Measurements from ENCODE around the gene GREB1L.
"Not testable (repeated sequence)": the region's sequence is repeated elsewhere in the genome, so short reads cannot be mapped to it uniquely, and the experiment has no call there.

GREB1L gene

DNA sequence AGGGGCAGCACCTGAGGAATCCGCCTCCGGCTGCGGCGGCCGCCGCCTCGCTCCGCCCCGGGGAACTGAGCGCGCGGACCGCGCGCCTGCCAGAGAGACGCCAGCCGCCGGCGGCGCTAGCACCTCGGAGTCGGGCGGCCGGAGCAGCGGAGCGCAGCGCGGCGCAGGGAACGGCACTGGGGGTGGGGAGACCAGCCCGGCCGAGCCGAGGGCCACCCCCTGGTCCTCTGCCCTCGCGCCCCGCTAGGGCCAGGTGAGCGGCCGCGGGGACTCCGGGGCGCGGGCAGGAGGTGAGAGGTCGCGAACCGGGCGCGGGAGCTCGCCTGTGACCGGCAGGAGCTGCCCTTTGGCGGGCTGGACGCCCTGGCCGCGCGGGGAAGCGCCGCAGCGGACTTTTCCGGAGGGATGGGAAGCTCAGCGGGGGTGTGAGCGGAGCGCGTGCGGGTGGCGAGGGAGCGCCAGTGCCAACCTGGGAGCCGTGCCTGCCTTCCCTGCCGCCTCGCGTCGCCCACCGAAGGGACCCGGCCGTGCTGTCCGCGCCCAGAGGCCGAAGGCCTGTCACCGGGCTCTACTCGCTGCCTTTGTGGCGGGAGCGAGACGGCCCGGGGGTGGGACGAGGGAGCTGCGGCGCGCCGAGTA, at the start of gene GREB1L:
TSS of gene GREB1L (plus strand) at position 92 of the 639 bp plus-strand sequence. CDS start 141,287 bp downstream, outside the sequence.
- no peak for DNase-seq

- no peak for DNase-seq
Observed at GRCh38 chr18:21192308-21192624, 49.8 kb upstream of the GREB1L start.

GRCh38 chr18:21194871-21195771, 46.9 kb upstream of the GREB1L start:
- peak; percentile 35 to 61 for DNase-seq

GRCh38 chr18:21196426-21196825, 45.6 kb upstream of the GREB1L start:
- DNase-seq, result no peak

GRCh38 chr18:21203126-21203525, 38.9 kb upstream of the GREB1L start:
- DNase-seq, result no peak

DNA sequence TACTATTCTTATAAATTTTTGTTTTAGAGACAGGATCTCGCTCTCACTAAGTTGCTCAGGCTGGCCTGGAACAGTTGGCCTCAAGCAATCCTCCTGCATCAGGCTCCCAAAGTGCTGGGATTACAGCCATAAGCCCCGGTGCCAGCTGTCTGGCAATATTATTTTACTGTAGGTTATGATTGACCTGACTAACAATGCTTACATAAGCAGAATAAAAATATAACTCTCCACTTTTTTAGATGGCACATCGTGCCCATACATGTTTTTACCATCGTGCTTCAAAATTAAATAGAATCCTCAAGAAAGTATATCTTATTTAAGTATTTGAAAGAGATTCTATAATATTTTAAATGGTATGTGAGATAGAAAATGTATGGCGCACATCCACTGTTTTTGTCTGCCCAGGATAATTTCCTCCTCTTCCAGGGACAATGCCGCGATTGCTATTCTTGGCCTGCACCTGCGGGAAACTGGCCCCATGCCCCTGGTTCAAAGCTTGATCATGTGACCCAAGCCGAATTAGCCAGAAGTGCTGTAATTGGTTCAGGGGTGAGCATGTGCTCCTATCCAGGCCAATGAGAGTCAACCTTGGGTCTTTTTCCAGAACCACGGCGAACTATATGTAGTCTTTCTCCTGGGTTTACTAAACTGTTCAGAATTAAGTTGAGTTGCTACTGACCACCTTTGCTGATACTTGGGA, 38.3 kb upstream of the GREB1L start:
- no peak for DNase-seq

DNA sequence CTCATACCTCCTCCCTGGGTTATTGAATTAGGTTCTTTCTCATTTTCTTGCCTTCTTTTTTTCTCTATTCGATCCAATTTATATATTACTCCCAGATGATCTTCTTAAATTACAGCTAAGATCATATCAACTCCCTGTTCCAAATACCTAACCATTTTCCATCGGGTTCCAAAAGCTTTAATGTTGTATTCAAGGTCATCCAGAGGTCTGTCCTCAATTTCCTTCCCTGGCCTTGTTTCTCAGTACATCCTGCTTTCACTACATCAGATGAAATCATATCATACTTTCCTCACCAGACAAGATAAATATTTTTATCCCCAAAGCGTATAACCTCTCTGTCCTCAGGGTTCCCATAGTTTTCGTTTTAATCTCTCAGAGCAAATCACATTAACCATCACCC, 36.3 kb upstream of the GREB1L start:
- DNase-seq, result no peak

GRCh38 chr18:21210278-21210677, 31.8 kb upstream of the GREB1L start:
- DNase-seq, result no peak

- no peak for DNase-seq
Observed at GRCh38 chr18:21210784-21211183, 31.2 kb upstream of the GREB1L start.

- not testable (repeated sequence) for DNase-seq
Observed at GRCh38 chr18:21214409-21214808, 27.6 kb upstream of the GREB1L start.

GRCh38 chr18:21215490-21215889, 26.5 kb upstream of the GREB1L start:
- no peak for DNase-seq

DNA sequence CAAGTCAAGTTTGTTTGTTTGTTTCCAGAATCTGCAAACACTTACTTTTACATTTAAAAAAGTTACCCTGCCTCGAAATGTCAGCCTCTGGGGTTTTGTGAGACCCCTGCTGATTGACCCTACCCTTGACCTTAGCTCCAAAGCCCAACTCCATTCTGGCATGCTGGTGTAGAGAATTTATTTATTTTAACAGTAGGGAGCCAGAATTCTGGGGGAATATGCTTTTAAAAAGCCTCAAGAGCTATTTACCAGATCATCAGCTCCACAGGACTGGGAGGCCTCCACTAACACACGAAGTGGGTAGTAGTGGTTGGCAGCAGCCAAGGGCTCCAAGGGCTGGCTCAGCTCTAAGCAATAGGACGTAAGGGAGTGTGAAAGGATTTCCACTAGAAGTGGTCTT, 23.2 kb upstream of the GREB1L start:
- no peak for DNase-seq

GRCh38 chr18:21230436-21230835, 11.6 kb upstream of the GREB1L start:
- no peak for DNase-seq

GRCh38 chr18:21241301-21242048, 557 bp upstream of the GREB1L start:
- DNase-seq, result no peak

DNA sequence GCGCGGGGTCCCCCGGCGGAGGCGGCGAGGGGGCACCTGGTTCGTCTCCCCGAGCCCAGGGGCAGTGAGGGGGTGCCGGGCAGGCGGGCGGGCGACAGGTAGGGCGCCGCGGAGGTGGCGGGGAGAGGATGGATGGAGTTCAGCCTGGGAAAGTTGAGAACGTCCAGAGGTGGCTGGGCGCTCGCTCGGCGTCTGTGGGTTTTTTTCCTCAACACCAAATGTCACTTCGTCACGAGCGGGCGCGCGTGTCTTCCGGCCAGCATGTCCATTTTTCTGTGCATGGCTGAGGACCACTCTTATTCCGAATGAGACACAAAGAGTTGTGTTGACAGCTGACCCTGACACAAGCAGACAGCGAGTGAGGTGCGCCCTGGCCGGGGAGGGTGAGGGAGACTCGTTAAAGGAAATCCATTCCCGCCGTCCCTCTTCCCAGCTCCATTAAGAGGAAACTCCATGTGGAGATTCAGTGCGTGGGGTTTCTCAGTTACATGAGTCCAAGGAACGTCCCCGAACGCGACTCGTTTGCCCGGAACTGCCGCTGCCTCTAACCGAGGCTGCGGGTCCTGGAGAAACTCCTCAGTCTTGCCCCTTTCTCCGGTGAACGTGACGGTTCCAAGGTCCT, 859 bp downstream of the GREB1L start:
- DNase-seq, result no peak

- no peak for DNase-seq
Observed at GRCh38 chr18:21254576-21254975, 12.5 kb downstream of the GREB1L start.

GRCh38 chr18:21255211-21255610, 13.2 kb downstream of the GREB1L start:
- no peak for DNase-seq

GRCh38 chr18:21257386-21257785, 15.4 kb downstream of the GREB1L start:
- DNase-seq, result no peak

GRCh38 chr18:21260621-21261020, 18.6 kb downstream of the GREB1L start:
- DNase-seq, result no peak

DNA sequence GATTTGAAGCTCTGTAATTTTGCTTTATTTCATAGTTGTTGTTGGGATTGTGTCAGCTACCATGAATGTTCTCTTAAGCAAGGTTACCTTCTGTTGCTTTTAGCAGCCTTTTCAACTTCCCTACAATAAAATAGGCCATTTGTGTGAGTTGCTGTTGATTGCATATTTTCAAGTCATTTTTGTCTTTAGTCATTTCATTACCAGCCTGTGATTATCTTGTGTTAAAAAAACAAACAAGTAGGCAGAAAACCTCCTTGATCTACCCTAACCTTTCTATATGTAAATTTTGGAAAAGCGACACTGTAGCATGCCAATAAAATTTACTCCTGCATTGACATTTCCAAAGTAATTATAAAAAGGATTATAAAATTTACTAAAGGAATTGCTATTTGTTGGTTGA, 19.3 kb downstream of the GREB1L start:
- no peak for DNase-seq

- no peak for DNase-seq
Observed at GRCh38 chr18:21262244-21262643, 20.2 kb downstream of the GREB1L start.

DNA sequence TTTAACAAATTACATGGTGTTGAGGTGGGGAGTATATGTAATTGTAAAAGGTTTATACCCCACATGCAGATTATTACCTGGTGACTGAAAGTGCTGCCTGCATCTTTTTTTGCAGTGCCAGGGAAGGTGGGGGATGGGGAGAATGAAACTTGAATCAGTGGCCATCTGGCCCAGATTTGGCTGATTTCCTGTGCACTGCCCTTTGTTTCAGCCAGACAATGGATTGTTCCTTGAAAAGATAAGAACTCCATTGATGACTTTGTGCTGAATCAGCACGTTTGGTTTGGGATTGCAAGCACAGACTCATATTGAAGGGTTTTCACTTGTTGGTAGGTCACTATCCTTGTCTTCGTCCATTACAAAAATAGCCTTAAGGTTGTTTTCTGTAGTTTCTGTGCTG, 20.9 kb downstream of the GREB1L start:
- no peak for DNase-seq

DNA sequence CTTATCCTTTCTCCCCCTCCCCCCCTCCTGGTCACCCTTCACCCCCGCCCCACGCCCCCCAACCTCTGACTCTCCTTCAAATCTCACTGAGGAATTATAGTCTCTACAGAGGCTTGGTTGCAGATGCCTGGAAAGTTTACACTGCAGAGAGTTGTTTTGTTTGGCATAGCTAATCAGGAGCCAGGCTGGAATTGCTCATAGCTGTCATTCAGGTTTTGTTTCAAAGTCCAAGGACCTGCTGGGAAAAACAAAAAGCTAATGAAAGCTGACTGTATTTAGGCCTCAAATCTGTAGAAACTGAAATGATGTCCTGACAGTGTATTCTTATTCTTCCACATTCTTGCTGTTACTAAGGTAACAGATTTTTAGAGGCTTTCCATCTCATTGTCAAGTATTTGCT, 22.6 kb downstream of the GREB1L start:
- DNase-seq, result no peak
